Naive thymus-derived CD4-positive, alpha-beta T cell (primary cell): ENCODE results near the gene GRHL3. TPM values are rescaled to one million over a fixed set of nuclear protein-coding genes. Genes with fewer than 3 reads are reported as not detected.
A peak's percentile ranks its signal among the peaks of the same experiment; 100 is the strongest.
"Not testable (repeated sequence)": the region's sequence is repeated elsewhere in the genome, so short reads cannot be mapped to it uniquely, and the experiment has no call there.

Experiments used
- ATAC-seq: fragments of 150-1000 bp; cut with Tn5 transposase; 2 replicates; pipeline ENCODE4 v1.10.0; 2021; ENCODE audit warnings: mild to moderate bottlenecking, moderate library complexity
- CTCF ChIA-PET: fragments of 350-600 bp; sonication (Branson Sonifier 250); formaldehyde crosslinking; loops from one replicate; lab custom pipeline; 2021; ENCODE audit warnings: antibody characterized with exemption; lab: Charles Lee
- POLR2A ChIA-PET: fragments of 350-600 bp; sonication (Branson Sonifier 250); formaldehyde crosslinking; loops from one replicate; lab custom pipeline; 2021; ENCODE audit warnings: antibody characterized with exemption, inconsistent platforms; lab: Charles Lee
- DNase-seq, 9 donors: peaks; one replicate each; pipeline versions ENCODE4 v3.0.0 to v3.0.0-alpha.2; 2020 to 2022; ENCODE audit warnings: mixed read lengths in 1 of 9
- H3K27ac ChIP-seq: one replicate; pipeline ENCODE4 v1.7.0; 2013; ENCODE audit warnings: mild to moderate bottlenecking, low read depth, low read length, moderate library complexity
- H3K27me3 ChIP-seq, 2 donors: one replicate each; pipeline ENCODE4 v1.7.0; 2013; ENCODE audit warnings: low read length in 2 of 2, mild to moderate bottlenecking in 2 of 2, moderate library complexity in 2 of 2; ENCODE audit not compliant: control insufficient read depth in 2 of 2, insufficient read depth in 2 of 2
- H3K36me3 ChIP-seq, 3 experiments: 1 replicate in 2 of 3; 2 replicates in 1 of 3; pipeline ENCODE4 v1.7.0; 2013; ENCODE audit warnings: low read length in 3 of 3, mild to moderate bottlenecking in 3 of 3, moderate library complexity in 1 of 3; ENCODE audit not compliant: insufficient read depth in 3 of 3, control insufficient read depth in 2 of 3
- H3K4me1 ChIP-seq, 2 donors: one replicate each; pipeline ENCODE4 v1.7.0; 2013; ENCODE audit warnings: low read length in 2 of 2, mild to moderate bottlenecking in 2 of 2, moderate library complexity in 1 of 2; ENCODE audit not compliant: control insufficient read depth in 2 of 2, insufficient read depth in 2 of 2
- H3K4me3 ChIP-seq: 2 replicates; pipeline ENCODE4 v1.7.0; 2013; ENCODE audit warnings: mild to moderate bottlenecking, low read length
- H3K9me3 ChIP-seq, 3 experiments: 1 replicate in 2 of 3; 2 replicates in 1 of 3; pipeline ENCODE4 v1.7.0; 2013; ENCODE audit warnings: low read length in 3 of 3; ENCODE audit not compliant: control insufficient read depth in 2 of 3
- H3K27ac Mint-ChIP-seq, 9 donors: one replicate each; pipeline ENCODE4 v1.8.0; 2020 to 2022; ENCODE audit warnings: mixed read lengths in 9 of 9, mild to moderate bottlenecking in 8 of 9, moderate library complexity in 5 of 9, inconsistent platforms in 2 of 9
- H3K27me3 Mint-ChIP-seq, 5 donors: one replicate each; pipeline ENCODE4 v1.8.0; 2021 to 2022; ENCODE audit warnings: mixed read lengths in 5 of 5, mild to moderate bottlenecking in 1 of 5
- H3K36me3 Mint-ChIP-seq, 5 donors: one replicate each; pipeline ENCODE4 v1.8.0; 2020 to 2022; ENCODE audit warnings: mixed read lengths in 5 of 5, mild to moderate bottlenecking in 3 of 5, inconsistent platforms in 1 of 5
- H3K4me1 Mint-ChIP-seq, 7 donors: one replicate each; pipeline ENCODE4 v1.8.0; 2020 to 2022; ENCODE audit warnings: mixed read lengths in 7 of 7, mild to moderate bottlenecking in 3 of 7, inconsistent platforms in 1 of 7
- H3K4me3 Mint-ChIP-seq, 10 donors: one replicate each; pipeline ENCODE4 v1.8.0; 2020 to 2022; ENCODE audit warnings: mild to moderate bottlenecking in 10 of 10, mixed read lengths in 10 of 10, moderate library complexity in 6 of 10, inconsistent platforms in 2 of 10
- H3K9me3 Mint-ChIP-seq, 11 donors: one replicate each; pipeline ENCODE4 v1.8.0; 2020 to 2022; ENCODE audit warnings: mixed read lengths in 11 of 11, mild to moderate bottlenecking in 4 of 11, inconsistent platforms in 1 of 11, moderate library complexity in 1 of 11
- intact Hi-C, 2 donors: fragments of 100-400 bp; cut with micrococcal nuclease; formaldehyde crosslinking; loops; one replicate each; pipeline ENCODE4 v1.15.1; 2023
- polyA plus RNA-seq, 2 donors: library from polyadenylated mRNA; unstranded; fragments of 300-500 nt; fragmentation: Illumina TruSeq; gene quantifications; one replicate each; pipeline ENCODE4 v1.2.3, GENCODE V29; 2021
- total RNA-seq, 6 experiments: library from RNA in 5 of 6; stranded (reverse) in 5 of 6; gene quantifications; 1 replicate in 5 of 6; 2 replicates in 1 of 6; pipeline ENCODE4 v1.2.3 and lab custom pipeline; 2021 to 2026

The GRHL3 gene
- total and polyA plus RNA-seq, 7 experiments from 2014 or later = not detected

GRCh38 chr1:24286246-24287010, 32.7 kb upstream of the GRHL3 start:
- Histone ChIP-seq H3K27me3 (no peaks in the 10 kb centered on the region), H3K27ac (no peak overlapping the region), H3K4me3 (no peak overlapping the region), H3K36me3 (no peaks in the 10 kb centered on the region), H3K4me1 (no peaks in the 10 kb centered on the region), H3K9me3 (no peaks in the 10 kb centered on the region)
- intact Hi-C loops = no loop called here
- ATAC-seq (no peak), DNase-seq (no peak)
- no peaks in the 10 kb centered on the region for H3K36me3 Mint-ChIP-seq
- no peaks in the 10 kb centered on the region for H3K4me1 Mint-ChIP-seq
- H3K9me3 Mint-ChIP-seq = no peaks in the 10 kb centered on the region
- peaks cover 0 to 17% (median 4%) of the 10 kb centered on the region in 5 donors for H3K27me3 Mint-ChIP-seq
- ChIA-PET CTCF (no interaction called here), POLR2A (no interaction called here)
- no peak overlapping the region for H3K27ac Mint-ChIP-seq
- H3K4me3 Mint-ChIP-seq = no peak overlapping the region

- peaks cover 0 to 20% (median 8%) of the 10 kb centered on the region in 5 donors for H3K27me3 Mint-ChIP-seq
- POLR2A ChIA-PET, H3K36me3 ChIP-seq, DNase-seq, H3K36me3 Mint-ChIP-seq, H3K27me3 ChIP-seq, H3K9me3 Mint-ChIP-seq, intact Hi-C loops, H3K27ac ChIP-seq, H3K4me3 Mint-ChIP-seq, CTCF ChIA-PET, H3K27ac Mint-ChIP-seq, H3K4me1 ChIP-seq, H3K9me3 ChIP-seq, H3K4me1 Mint-ChIP-seq, H3K4me3 ChIP-seq, ATAC-seq: not testable (repeated sequence)
Observed at GRCh38 chr1:24287779-24288178, 31.4 kb upstream of the GRHL3 start.

- POLR2A ChIA-PET = no interaction called here
- CTCF ChIA-PET = no interaction called here
- DNase-seq = no peak
- Histone ChIP-seq H3K4me1 (no peaks in the 10 kb centered on the region), H3K9me3 (no peaks in the 10 kb centered on the region), H3K36me3 (no peaks in the 10 kb centered on the region), H3K27me3 (no peaks in the 10 kb centered on the region), H3K4me3 (no peak overlapping the region), H3K27ac (no peak overlapping the region)
- Mint-ChIP-seq H3K4me3 (no peak overlapping the region), H3K4me1 (no peaks in the 10 kb centered on the region), H3K27me3 (peaks cover 0 to 22% (median 8%) of the 10 kb centered on the region in 5 donors), H3K9me3 (no peaks in the 10 kb centered on the region), H3K27ac (no peak overlapping the region), H3K36me3 (no peaks in the 10 kb centered on the region)
- intact Hi-C loops = no loop called here
- ATAC-seq = no peak
Observed at GRCh38 chr1:24288479-24288878, 30.7 kb upstream of the GRHL3 start.

- H3K4me3 Mint-ChIP-seq = no peak overlapping the region
Observed at GRCh38 chr1:24289937-24290595, 29.1 kb upstream of the GRHL3 start.

GRCh38 chr1:24290933-24291487, 28.1 kb upstream of the GRHL3 start:
- ATAC-seq (no peak), DNase-seq (no peak)
- Mint-ChIP-seq H3K27ac (peak overlapping the region in 1 of 9 donors; percentile 6), H3K4me1 (peaks cover 0 to 2% (median 0%) of the 10 kb centered on the region in 7 donors), H3K27me3 (peaks cover 0 to 32% (median 4%) of the 10 kb centered on the region in 5 donors), H3K9me3 (no peaks in the 10 kb centered on the region), H3K4me3 (no peak overlapping the region), H3K36me3 (no peaks in the 10 kb centered on the region)
- Histone ChIP-seq H3K27ac (no peak overlapping the region), H3K9me3 (no peaks in the 10 kb centered on the region), H3K4me1 (no peaks in the 10 kb centered on the region), H3K4me3 (no peak overlapping the region), H3K27me3 (no peaks in the 10 kb centered on the region), H3K36me3 (no peaks in the 10 kb centered on the region)
- ChIA-PET POLR2A (no interaction called here), CTCF (no interaction called here)
- intact Hi-C loops = no loop called here

More at GRCh38 chr1:24289937-24290595, 29.1 kb upstream of the GRHL3 start:
- H3K27ac Mint-ChIP-seq = peak overlapping the region in 1 of 9 donors; percentile 7
- ChIA-PET POLR2A (no interaction called here), CTCF (no interaction called here)
- H3K4me1 ChIP-seq = no peaks in the 10 kb centered on the region
- H3K36me3 Mint-ChIP-seq = no peaks in the 10 kb centered on the region
- no peaks in the 10 kb centered on the region for H3K27me3 ChIP-seq
- H3K36me3 ChIP-seq = no peaks in the 10 kb centered on the region
- H3K9me3 Mint-ChIP-seq = no peaks in the 10 kb centered on the region
- H3K27ac ChIP-seq = no peak overlapping the region
- DNase-seq = no peak
- no peak overlapping the region for H3K4me3 ChIP-seq
- H3K4me1 Mint-ChIP-seq = peaks cover 0 to 2% (median 0%) of the 10 kb centered on the region in 7 donors
- H3K9me3 ChIP-seq = no peaks in the 10 kb centered on the region
- intact Hi-C loops = no loop called here
- no peak for ATAC-seq
- peaks cover 0 to 27% (median 8%) of the 10 kb centered on the region in 5 donors for H3K27me3 Mint-ChIP-seq

GRCh38 chr1:24292103-24292502, 27.1 kb upstream of the GRHL3 start:
- no peak overlapping the region for H3K27ac Mint-ChIP-seq
- H3K4me3 Mint-ChIP-seq = no peak overlapping the region
- ChIA-PET CTCF (no interaction called here), POLR2A (no interaction called here)
- Histone ChIP-seq H3K27ac (no peak overlapping the region), H3K4me1 (no peaks in the 10 kb centered on the region), H3K4me3 (no peak overlapping the region), H3K27me3 (no peaks in the 10 kb centered on the region), H3K36me3 (no peaks in the 10 kb centered on the region), H3K9me3 (no peaks in the 10 kb centered on the region)
- intact Hi-C loops = no loop called here
- peaks cover 0 to 2% (median 0%) of the 10 kb centered on the region in 7 donors for H3K4me1 Mint-ChIP-seq
- H3K27me3 Mint-ChIP-seq = peaks cover 0 to 32% (median 4%) of the 10 kb centered on the region in 5 donors
- ATAC-seq (no peak), DNase-seq (no peak)
- H3K9me3 Mint-ChIP-seq = no peaks in the 10 kb centered on the region
- H3K36me3 Mint-ChIP-seq = no peaks in the 10 kb centered on the region
